ENCODE results near the gene LIX1. TPM values are rescaled to one million over a fixed set of nuclear protein-coding genes. Genes with fewer than 3 reads are reported as not detected.

Gene LIX1
- total RNA-seq, 1 experiment from 2014 or later, result not detected

GRCh38 chr5:97067296-97067850, 75.0 kb downstream of the LIX1 start:
- no peaks in the 10 kb centered on the region for H3K36me3 Mint-ChIP-seq
- no peaks in the 10 kb centered on the region for H3K9me3 Mint-ChIP-seq
- ChIA-PET CTCF (interaction anchor here (0.6 kb wide), 1 partner anchor 70 kb away, joined by 3 read pairs; no protein-coding TSS in a partner anchor), POLR2A (no interaction called here)
- DNase-seq (ENCODE audit: low spot score) (no peak), ATAC-seq (no peak)
- H3K4me3 Mint-ChIP-seq, result no peak overlapping the region
- no peak for TF ChIP-seq NFYB (CRISPR knock-in tag; conservative IDR thresholded peaks at IDR 0.05; ENCODE audit: low read depth)
- H3K27ac Mint-ChIP-seq, result no peak overlapping the region
- H3K27me3 Mint-ChIP-seq (ENCODE audit: low read depth), result no peaks in the 10 kb centered on the region; the same call in 1 of the 2 replicates
- H3K4me1 Mint-ChIP-seq, result peaks cover 26% of the 10 kb centered on the region

- peak; percentile 81 for ATAC-seq
- Mint-ChIP-seq H3K27ac (peak overlapping the region; percentile 87; the same call in 1 of the 2 replicates), H3K27me3 (ENCODE audit: low read depth) (no peaks in the 10 kb centered on the region; the same call in 1 of the 2 replicates), H3K4me3 (no peak overlapping the region), H3K4me1 (peaks cover 34% of the 10 kb centered on the region), H3K36me3 (no peaks in the 10 kb centered on the region), H3K9me3 (no peaks in the 10 kb centered on the region; the same call in 1 of the 2 replicates)
- ChIA-PET CTCF (no interaction called here), POLR2A (no interaction called here)
- DNase-seq (ENCODE audit: low spot score), result no peak
- no peak for TF ChIP-seq ZNF263 (CRISPR knock-in tag; IDR thresholded peaks at IDR 0.05; ENCODE audit: low read depth)
- TF ChIP-seq PRDM15 (CRISPR knock-in tag; IDR thresholded peaks at IDR 0.05), result no peak
- no peak for TF ChIP-seq SP1 (CRISPR knock-in tag; conservative IDR thresholded peaks at IDR 0.05)
- TF ChIP-seq STAT6 (CRISPR knock-in tag; conservative IDR thresholded peaks at IDR 0.05; ENCODE audit: low read depth), result no peak
- TF ChIP-seq, protein P1, sequence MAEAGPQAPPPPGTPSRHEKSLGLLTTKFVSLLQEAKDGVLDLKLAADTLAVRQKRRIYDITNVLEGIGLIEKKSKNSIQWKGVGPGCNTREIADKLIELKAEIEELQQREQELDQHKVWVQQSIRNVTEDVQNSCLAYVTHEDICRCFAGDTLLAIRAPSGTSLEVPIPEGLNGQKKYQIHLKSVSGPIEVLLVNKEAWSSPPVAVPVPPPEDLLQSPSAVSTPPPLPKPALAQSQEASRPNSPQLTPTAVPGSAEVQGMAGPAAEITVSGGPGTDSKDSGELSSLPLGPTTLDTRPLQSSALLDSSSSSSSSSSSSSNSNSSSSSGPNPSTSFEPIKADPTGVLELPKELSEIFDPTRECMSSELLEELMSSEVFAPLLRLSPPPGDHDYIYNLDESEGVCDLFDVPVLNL (CRISPR knock-in tag; IDR thresholded peaks at IDR 0.05; ENCODE audit: borderline replicate concordance, low read depth), result no peak
- TF ChIP-seq ZNF219 (CRISPR knock-in tag; IDR thresholded peaks at IDR 0.05; ENCODE audit: borderline replicate concordance), result no peak
- TF ChIP-seq ZBTB43 (CRISPR knock-in tag; IDR thresholded peaks at IDR 0.05), result no peak
- TF ChIP-seq, protein P2, sequence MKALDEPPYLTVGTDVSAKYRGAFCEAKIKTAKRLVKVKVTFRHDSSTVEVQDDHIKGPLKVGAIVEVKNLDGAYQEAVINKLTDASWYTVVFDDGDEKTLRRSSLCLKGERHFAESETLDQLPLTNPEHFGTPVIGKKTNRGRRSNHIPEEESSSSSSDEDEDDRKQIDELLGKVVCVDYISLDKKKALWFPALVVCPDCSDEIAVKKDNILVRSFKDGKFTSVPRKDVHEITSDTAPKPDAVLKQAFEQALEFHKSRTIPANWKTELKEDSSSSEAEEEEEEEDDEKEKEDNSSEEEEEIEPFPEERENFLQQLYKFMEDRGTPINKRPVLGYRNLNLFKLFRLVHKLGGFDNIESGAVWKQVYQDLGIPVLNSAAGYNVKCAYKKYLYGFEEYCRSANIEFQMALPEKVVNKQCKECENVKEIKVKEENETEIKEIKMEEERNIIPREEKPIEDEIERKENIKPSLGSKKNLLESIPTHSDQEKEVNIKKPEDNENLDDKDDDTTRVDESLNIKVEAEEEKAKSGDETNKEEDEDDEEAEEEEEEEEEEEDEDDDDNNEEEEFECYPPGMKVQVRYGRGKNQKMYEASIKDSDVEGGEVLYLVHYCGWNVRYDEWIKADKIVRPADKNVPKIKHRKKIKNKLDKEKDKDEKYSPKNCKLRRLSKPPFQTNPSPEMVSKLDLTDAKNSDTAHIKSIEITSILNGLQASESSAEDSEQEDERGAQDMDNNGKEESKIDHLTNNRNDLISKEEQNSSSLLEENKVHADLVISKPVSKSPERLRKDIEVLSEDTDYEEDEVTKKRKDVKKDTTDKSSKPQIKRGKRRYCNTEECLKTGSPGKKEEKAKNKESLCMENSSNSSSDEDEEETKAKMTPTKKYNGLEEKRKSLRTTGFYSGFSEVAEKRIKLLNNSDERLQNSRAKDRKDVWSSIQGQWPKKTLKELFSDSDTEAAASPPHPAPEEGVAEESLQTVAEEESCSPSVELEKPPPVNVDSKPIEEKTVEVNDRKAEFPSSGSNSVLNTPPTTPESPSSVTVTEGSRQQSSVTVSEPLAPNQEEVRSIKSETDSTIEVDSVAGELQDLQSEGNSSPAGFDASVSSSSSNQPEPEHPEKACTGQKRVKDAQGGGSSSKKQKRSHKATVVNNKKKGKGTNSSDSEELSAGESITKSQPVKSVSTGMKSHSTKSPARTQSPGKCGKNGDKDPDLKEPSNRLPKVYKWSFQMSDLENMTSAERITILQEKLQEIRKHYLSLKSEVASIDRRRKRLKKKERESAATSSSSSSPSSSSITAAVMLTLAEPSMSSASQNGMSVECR (CRISPR knock-in tag; IDR thresholded peaks at IDR 0.05; ENCODE audit: borderline replicate concordance), result no peak
- no peak for TF ChIP-seq CREM (CRISPR knock-in tag; IDR thresholded peaks at IDR 0.05)
- TF ChIP-seq MYBL2 (CRISPR knock-in tag; IDR thresholded peaks at IDR 0.05), result no peak
- TF ChIP-seq JAZF1 (CRISPR knock-in tag; IDR thresholded peaks at IDR 0.05), result no peak
- TF ChIP-seq SMAD4 (CRISPR knock-in tag; IDR thresholded peaks at IDR 0.05), result no peak
- no peak for TF ChIP-seq RELA (CRISPR knock-in tag; IDR thresholded peaks at IDR 0.05; ENCODE audit: borderline replicate concordance)
- no peak for TF ChIP-seq ZSCAN18 (CRISPR knock-in tag; IDR thresholded peaks at IDR 0.05)
- TF ChIP-seq CBFB (CRISPR knock-in tag; IDR thresholded peaks at IDR 0.05; ENCODE audit: low read depth), result no peak
- TF ChIP-seq PREB (CRISPR knock-in tag; IDR thresholded peaks at IDR 0.05; ENCODE audit: borderline replicate concordance), result no peak
Measured at GRCh38 chr5:97065475-97065874, 76.9 kb downstream of the LIX1 start.
